ENCODE measurements around the gene TNK1.
"Not testable (repeated sequence)": the region's sequence is repeated elsewhere in the genome, so short reads cannot be mapped to it uniquely, and the experiment has no call there.

GRCh38 chr17:7368599-7368994 is 12.3 kb upstream of the TNK1 start:
- TF ChIP-seq CHD4 (IDR thresholded peaks at IDR 0.05; ENCODE audit: insufficient read depth, insufficient replicate concordance, low read depth, low read length, poor library complexity, severe bottlenecking); CTCF (IDR thresholded peaks at IDR 0.05 in 2 of 3, conservative IDR thresholded peaks at IDR 0.05 in 1 of 3; ENCODE audit: insufficient read depth in 2 of 3, low read depth in 1 of 3, low read length in 3 of 3); ZFX (CRISPR knock-in tag; IDR thresholded peaks at IDR 0.05); STAT6 (CRISPR knock-in tag; IDR thresholded peaks at IDR 0.05); KLF10 (CRISPR knock-in tag; IDR thresholded peaks at IDR 0.05); THAP7 (CRISPR knock-in tag; IDR thresholded peaks at IDR 0.05); CBFA2T2 (conservative IDR thresholded peaks at IDR 0.05); TAF1 (IDR thresholded peaks at IDR 0.05; ENCODE audit: control insufficient read depth, extremely low read depth, insufficient read depth, low read length, severe bottlenecking); FOXM1 (IDR thresholded peaks at IDR 0.05; ENCODE audit: low read depth); FOXM1 (CRISPR knock-in tag; IDR thresholded peaks at IDR 0.05; ENCODE audit: low read depth); NFATC3 (IDR thresholded peaks at IDR 0.05); CREB3 (tag; conservative IDR thresholded peaks at IDR 0.05; ENCODE audit: low read depth); NRF1 (conservative IDR thresholded peaks at IDR 0.05 in 1 of 2, IDR thresholded peaks at IDR 0.05 in 1 of 2); GTF2F1 (IDR thresholded peaks at IDR 0.05; ENCODE audit: low read depth, low read length); YY1 (IDR thresholded peaks at IDR 0.05; ENCODE audit: borderline replicate concordance in 1 of 3, control insufficient read depth in 1 of 3, extremely low read depth in 1 of 3, insufficient read depth in 3 of 3, insufficient read length in 1 of 3, insufficient replicate concordance in 2 of 3, low read depth in 1 of 3, low read length in 2 of 3): not testable (repeated sequence)
